Upper lobe of right lung (tissue), 1 donor: ENCODE data around the gene LCN1. TPM values are rescaled to one million over a fixed set of nuclear protein-coding genes. Genes with fewer than 3 reads are reported as not detected.

Source experiments
- ATAC-seq: fragments of 200-7000 bp; cut with Tn5 transposase; one replicate; pipeline ENCODE4 v1.9.1; 2020; ENCODE audit warnings: mild to moderate bottlenecking, moderate library complexity
- DNase-seq: peaks from one replicate; pipeline ENCODE4 v3.0.0-alpha.2; 2020
- H3K27ac ChIP-seq: fragments of 200-600 bp; one replicate; pipeline ENCODE4 v1.8.0; 2022
- H3K27me3 ChIP-seq: fragments of 200-600 bp; one replicate; pipeline ENCODE4 v1.8.0; 2022; ENCODE audit warnings: mild to moderate bottlenecking
- H3K36me3 ChIP-seq: fragments of 200-600 bp; one replicate; pipeline ENCODE4 v1.8.0; 2022
- H3K4me1 ChIP-seq: fragments of 200-600 bp; one replicate; pipeline ENCODE4 v1.8.0; 2022
- H3K4me3 ChIP-seq: fragments of 200-600 bp; one replicate; pipeline ENCODE4 v1.8.0; 2022; ENCODE audit warnings: mild to moderate bottlenecking
- H3K9me3 ChIP-seq: fragments of 200-600 bp; one replicate; pipeline ENCODE4 v1.8.0; 2022
- CTCF ChIP-seq: fragments of 200-600 bp; IDR thresholded peaks from one replicate; pipeline ENCODE4 v1.8.0; 2022; ENCODE audit warnings: antibody characterized with exemption
- intact Hi-C: fragments of 100-400 bp; cut with DNase I; formaldehyde crosslinking; loops from one replicate; pipeline ENCODE4 v1.11.0; 2022
- total RNA-seq: library from RNA; stranded (reverse); fragmentation: NEBNext Ultra II Directional; extraction: Animal tissue kit (Norgen Biotek cat#: 25700); gene quantifications from one replicate; pipeline ENCODE4 v1.2.1, GENCODE V29; 2021
- donor health status: DM: no; HTN: yes; CAD: no; lungs with severe emphysema.

LCN1 gene
- total RNA-seq, 1 donor from 2014 or later: not detected

- no peak for DNase-seq
- intact Hi-C loops: no loop called here
- no peaks in the 10 kb centered on the region for H3K36me3 ChIP-seq
Measured at GRCh38 chr9:135567311-135567710, 46.1 kb downstream of the LCN1 start.

GRCh38 chr9:135568026-135568425 is 46.8 kb downstream of the LCN1 start:
- H3K36me3 ChIP-seq: no peaks in the 10 kb centered on the region
- H3K4me1 ChIP-seq: no peaks in the 10 kb centered on the region
- H3K27me3 ChIP-seq: peaks cover 23% of the 10 kb centered on the region
- H3K27ac ChIP-seq: no peak overlapping the region
- TF ChIP-seq CTCF: no peak
- DNase-seq: no peak
- no peak for ATAC-seq
- intact Hi-C loops: no loop called here
- H3K9me3 ChIP-seq: peaks cover 6% of the 10 kb centered on the region
- no peak overlapping the region for H3K4me3 ChIP-seq

More at GRCh38 chr9:135567311-135567710, 46.1 kb downstream of the LCN1 start:
- no peak for TF ChIP-seq CTCF
- Histone ChIP-seq H3K9me3 (peaks cover 6% of the 10 kb centered on the region), H3K4me1 (no peaks in the 10 kb centered on the region), H3K27me3 (peaks cover 23% of the 10 kb centered on the region), H3K27ac (no peak overlapping the region), H3K4me3 (no peak overlapping the region)
- ATAC-seq: no peak

- intact Hi-C loops: no loop called here
- Histone ChIP-seq H3K4me1 (no peaks in the 10 kb centered on the region), H3K27ac (no peak overlapping the region), H3K9me3 (peaks cover 6% of the 10 kb centered on the region), H3K4me3 (no peak overlapping the region), H3K27me3 (peaks cover 13% of the 10 kb centered on the region), H3K36me3 (no peaks in the 10 kb centered on the region)
- ATAC-seq: no peak
- no peak for TF ChIP-seq CTCF
- DNase-seq: no peak
Measured at GRCh38 chr9:135570456-135570855, 49.2 kb downstream of the LCN1 start.

GRCh38 chr9:135572233-135572632 is 51.0 kb downstream of the LCN1 start:
- TF ChIP-seq CTCF: no peak
- H3K36me3 ChIP-seq: no peaks in the 10 kb centered on the region
- H3K9me3 ChIP-seq: peaks cover 6% of the 10 kb centered on the region
- H3K4me1 ChIP-seq: no peaks in the 10 kb centered on the region
- H3K27me3 ChIP-seq: peaks cover 3% of the 10 kb centered on the region
- intact Hi-C loops: no loop called here
- H3K27ac ChIP-seq: no peak overlapping the region
- no peak for ATAC-seq
- no peak for DNase-seq
- H3K4me3 ChIP-seq: no peak overlapping the region

GRCh38 chr9:135573124-135573523 is 51.9 kb downstream of the LCN1 start:
- intact Hi-C loops: no loop called here
- peaks cover 6% of the 10 kb centered on the region for H3K9me3 ChIP-seq
- no peak for ATAC-seq
- TF ChIP-seq CTCF: no peak
- no peaks in the 10 kb centered on the region for H3K4me1 ChIP-seq
- H3K4me3 ChIP-seq: no peak overlapping the region
- no peaks in the 10 kb centered on the region for H3K27me3 ChIP-seq
- no peak overlapping the region for H3K27ac ChIP-seq
- no peak for DNase-seq
- H3K36me3 ChIP-seq: no peaks in the 10 kb centered on the region

- no peak for DNase-seq
- no peak for TF ChIP-seq CTCF
- ATAC-seq: no peak
- H3K4me1 ChIP-seq: no peaks in the 10 kb centered on the region
- no peak overlapping the region for H3K27ac ChIP-seq
- H3K9me3 ChIP-seq: peaks cover 6% of the 10 kb centered on the region
- no peaks in the 10 kb centered on the region for H3K27me3 ChIP-seq
- no peaks in the 10 kb centered on the region for H3K36me3 ChIP-seq
- no peak overlapping the region for H3K4me3 ChIP-seq
- intact Hi-C loops: no loop called here
Measured at GRCh38 chr9:135574331-135574730, 53.1 kb downstream of the LCN1 start.
